ENCODE results near the gene LGR5. TPM values are rescaled to one million over a fixed set of nuclear protein-coding genes. Genes with fewer than 3 reads are reported as not detected.

The LGR5 gene
- total and polyA plus RNA-seq, 9 of the 15 experiments (the other 6 are each of a cell fraction or from before 2014, with no cell fraction given), result not detected

DNA sequence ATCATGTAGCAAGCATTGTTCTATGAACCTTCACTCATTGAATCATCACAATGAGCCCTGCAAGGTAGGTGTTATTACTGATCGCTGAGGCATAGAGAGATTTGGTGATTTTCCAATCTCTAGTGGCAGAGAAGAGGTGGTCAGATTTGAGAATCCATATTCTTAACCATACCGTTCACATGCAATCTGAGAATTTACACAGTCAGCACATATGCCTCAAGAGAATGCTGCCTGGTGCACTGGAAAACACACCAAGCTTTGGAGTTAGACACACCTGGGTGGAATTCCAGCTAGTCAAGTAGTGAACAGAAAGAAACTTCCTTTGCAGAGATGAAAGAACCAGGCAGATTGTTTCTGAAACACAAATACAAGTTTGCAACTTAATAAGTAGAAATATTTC lies 94.1 kb downstream of the LGR5 start:
- 4% methylated on average over 2 of the region's 2 CpGs for WGBS (ENCODE audit: insufficient coverage, low coverage, missing lambda C conversion rate)
- H2AFZ ChIP-seq (ENCODE audit: low read depth, low read length), result no peak overlapping the region
- H3K27ac ChIP-seq (ENCODE audit: extremely low read depth, low read depth, low read length), result no peak overlapping the region
- in situ Hi-C loops (cut with MboI) (no loop called here), intact Hi-C loops (cut with micrococcal nuclease) (no loop called here)
- ChIA-PET CTCF (ENCODE audit: low intra/inter-chr PET ratio) (no interaction called here), POLR2A (interaction anchor here (1.5 kb wide), 1 partner anchor 10 kb away, joined by 3 read pairs; no protein-coding TSS in a partner anchor)
- no peak for DNase-seq (ENCODE audit: extremely low read depth in 1 of 4, low spot score in 3 of 4)
- no peak for ATAC-seq
- H3K27me3 ChIP-seq (ENCODE audit: control insufficient read depth in 2 of 2, insufficient read depth in 2 of 2, low read length in 2 of 2), result peaks cover 0 to 5% of the 10 kb centered on the region in 2 experiments; a peak in 1 of 5 replicates
- no peaks in the 10 kb centered on the region for H4K20me1 ChIP-seq (replicated peaks; ENCODE audit: control insufficient read depth, insufficient read depth, low read length)
- H3K4me2 ChIP-seq (ENCODE audit: insufficient read depth, low read length), result no peak overlapping the region
- no peaks in the 10 kb centered on the region for H3K79me2 ChIP-seq (ENCODE audit: control insufficient read depth, insufficient read depth, low read length)
- FAIRE-seq, result no peak
- H3K9me1 ChIP-seq (ENCODE audit: control insufficient read depth, insufficient read depth, low read length), result no peaks in the 10 kb centered on the region
- no peaks in the 10 kb centered on the region for H3K9me3 ChIP-seq (replicated peaks; ENCODE audit: control insufficient read depth, insufficient read depth, low read depth, low read length)
- H3K36me3 ChIP-seq (ENCODE audit: control insufficient read depth, insufficient read depth, low read length), result no peaks in the 10 kb centered on the region
- H3K4me1 ChIP-seq (replicated peaks in 1 of 2; ENCODE audit: control insufficient read depth in 2 of 2, insufficient read depth in 2 of 2, low read length in 2 of 2), result no peaks in the 10 kb centered on the region
- H3K4me3 ChIP-seq, result no peak overlapping the region
- no TSS peak for BruUV-seq (replicated peaks)
- H3K9ac ChIP-seq (ENCODE audit: insufficient read depth in 1 of 2, low read depth in 2 of 2, low read length in 2 of 2), result no peak overlapping the region
- no peak for TF ChIP-seq NR1H2 (CRISPR knock-in tag; IDR thresholded peaks at IDR 0.05)
- TF ChIP-seq MXI1 (IDR thresholded peaks at IDR 0.05; ENCODE audit: low read depth, low read length), result no peak
- TF ChIP-seq, protein P1, sequence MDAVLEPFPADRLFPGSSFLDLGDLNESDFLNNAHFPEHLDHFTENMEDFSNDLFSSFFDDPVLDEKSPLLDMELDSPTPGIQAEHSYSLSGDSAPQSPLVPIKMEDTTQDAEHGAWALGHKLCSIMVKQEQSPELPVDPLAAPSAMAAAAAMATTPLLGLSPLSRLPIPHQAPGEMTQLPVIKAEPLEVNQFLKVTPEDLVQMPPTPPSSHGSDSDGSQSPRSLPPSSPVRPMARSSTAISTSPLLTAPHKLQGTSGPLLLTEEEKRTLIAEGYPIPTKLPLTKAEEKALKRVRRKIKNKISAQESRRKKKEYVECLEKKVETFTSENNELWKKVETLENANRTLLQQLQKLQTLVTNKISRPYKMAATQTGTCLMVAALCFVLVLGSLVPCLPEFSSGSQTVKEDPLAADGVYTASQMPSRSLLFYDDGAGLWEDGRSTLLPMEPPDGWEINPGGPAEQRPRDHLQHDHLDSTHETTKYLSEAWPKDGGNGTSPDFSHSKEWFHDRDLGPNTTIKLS (IDR thresholded peaks at IDR 0.05; ENCODE audit: borderline replicate concordance, low read depth), result no peak
- TF ChIP-seq CHD1 (IDR thresholded peaks at IDR 0.05; ENCODE audit: low read length), result no peak
- TF ChIP-seq MAFK (IDR thresholded peaks at IDR 0.05; ENCODE audit: low read length), result peak; percentile 44; the same call in 1 of the 2 replicates
- TF ChIP-seq MAFG (tag; conservative IDR thresholded peaks at IDR 0.05), result peak; percentile 46
- TF ChIP-seq C11orf30 (IDR thresholded peaks at IDR 0.05; ENCODE audit: low read depth), result peak; percentile 62
- peak; percentile 58 for TF ChIP-seq MAFF (IDR thresholded peaks at IDR 0.05; ENCODE audit: low read length)
- no peak for TF ChIP-seq GTF2E2 (tag; IDR thresholded peaks at IDR 0.05)
- no peak for TF ChIP-seq SRSF7 (optimal IDR thresholded peaks at IDR 0.05; ENCODE audit: low read depth, low read length)
- TF ChIP-seq, protein P2, sequence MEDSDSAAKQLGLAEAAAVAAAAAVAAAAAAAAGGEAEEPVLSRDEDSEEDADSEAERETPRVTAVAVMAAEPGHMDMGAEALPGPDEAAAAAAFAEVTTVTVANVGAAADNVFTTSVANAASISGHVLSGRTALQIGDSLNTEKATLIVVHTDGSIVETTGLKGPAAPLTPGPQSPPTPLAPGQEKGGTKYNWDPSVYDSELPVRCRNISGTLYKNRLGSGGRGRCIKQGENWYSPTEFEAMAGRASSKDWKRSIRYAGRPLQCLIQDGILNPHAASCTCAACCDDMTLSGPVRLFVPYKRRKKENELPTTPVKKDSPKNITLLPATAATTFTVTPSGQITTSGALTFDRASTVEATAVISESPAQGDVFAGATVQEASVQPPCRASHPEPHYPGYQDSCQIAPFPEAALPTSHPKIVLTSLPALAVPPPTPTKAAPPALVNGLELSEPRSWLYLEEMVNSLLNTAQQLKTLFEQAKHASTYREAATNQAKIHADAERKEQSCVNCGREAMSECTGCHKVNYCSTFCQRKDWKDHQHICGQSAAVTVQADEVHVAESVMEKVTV (CRISPR knock-in tag; IDR thresholded peaks at IDR 0.05), result no peak
- TF ChIP-seq ZNF316 (IDR thresholded peaks at IDR 0.05), result peak; percentile 78
- TF ChIP-seq SIN3A (IDR thresholded peaks at IDR 0.05; ENCODE audit: borderline replicate concordance in 2 of 2, control insufficient read depth in 1 of 2, low read depth in 2 of 2, low read length in 2 of 2), result no peak
- TF ChIP-seq, protein P3, sequence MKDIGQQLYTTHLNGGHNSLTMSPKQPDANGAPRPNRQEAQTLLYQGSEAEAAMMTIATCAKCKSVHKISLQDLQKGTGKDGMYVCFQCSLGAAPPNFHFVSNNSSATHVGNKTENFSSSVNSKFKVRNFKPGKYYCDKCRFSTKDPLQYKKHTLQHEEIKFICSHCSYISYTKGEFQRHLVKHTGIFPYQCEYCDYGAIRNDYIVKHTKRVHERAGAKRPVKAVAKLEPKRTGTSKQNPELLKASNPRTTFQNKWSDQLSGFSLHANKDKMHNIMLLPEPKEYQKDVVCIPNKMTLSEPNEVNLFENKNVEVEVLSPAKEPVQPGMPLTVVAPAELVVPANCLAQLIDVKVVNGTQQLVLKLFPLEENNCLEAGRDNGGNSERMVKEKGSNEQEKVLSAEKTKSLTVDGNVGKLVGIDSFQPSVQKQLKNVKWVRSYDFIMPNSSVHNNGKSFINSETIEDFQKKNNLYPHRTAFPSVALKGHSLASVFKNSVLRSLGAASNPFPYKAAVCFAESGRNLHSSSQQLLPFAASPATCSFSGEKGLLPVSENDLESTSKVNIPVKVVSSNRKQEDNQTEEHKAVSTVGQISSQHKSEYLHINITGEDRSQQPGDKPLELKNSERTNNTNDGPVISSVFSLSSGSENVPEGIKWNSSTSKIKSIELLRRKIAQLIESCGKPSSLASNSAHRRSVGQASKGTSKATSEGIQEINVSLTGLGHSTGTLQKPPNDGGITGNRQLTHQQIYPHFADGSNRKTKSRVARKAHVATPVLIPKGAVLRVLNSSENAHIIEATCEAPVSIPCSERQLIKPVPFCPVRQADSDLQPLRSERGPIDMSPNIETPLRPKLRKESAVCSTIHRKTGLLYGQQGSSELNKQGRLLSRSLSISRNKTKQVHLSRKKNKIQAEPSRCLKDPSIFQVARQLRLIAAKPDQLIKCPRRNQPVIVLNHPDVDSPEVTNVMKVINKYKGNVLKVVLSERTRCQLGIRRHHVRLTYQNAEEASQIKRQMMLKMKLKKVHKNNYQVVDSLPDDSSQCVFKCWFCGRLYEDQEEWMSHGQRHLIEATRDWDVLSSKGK (CRISPR knock-in tag; IDR thresholded peaks at IDR 0.05), result no peak

Measured in K562 (cell line).